H1 (cell line): ENCODE results near the gene CSF1. TPM values are rescaled to one million over a fixed set of nuclear protein-coding genes. Genes with fewer than 3 reads are reported as not detected.

ENCODE experiments used
- CBX8 ChIP-seq: fragments of 300-800, 300-1000 bp; sonication (generic); IDR thresholded peaks from 2 replicates; pipeline ENCODE4 v1.7.1; 2016; ENCODE audit warnings: low read depth, low read length, borderline replicate concordance
- GTF2F1 ChIP-seq: IDR thresholded peaks from 2 replicates; pipeline ENCODE4 v1.6.1; 2012; ENCODE audit warnings: low read depth, low read length, improper control_type of control experiment, borderline replicate concordance
- HDAC6 ChIP-seq: IDR thresholded peaks from one replicate; pipeline ENCODE4 v1.7.1; 2012; ENCODE audit warnings: low read depth, mild to moderate bottlenecking, inconsistent platforms, low read length, moderate library complexity
- RXRA ChIP-seq: IDR thresholded peaks from 2 replicates; pipeline ENCODE4 v1.6.1; 2011; ENCODE audit warnings: low read depth, mild to moderate bottlenecking, low read length, moderate library complexity; ENCODE audit not compliant: insufficient read depth
- TAF1 ChIP-seq: IDR thresholded peaks from 2 replicates; pipeline ENCODE4 v1.6.1; 2011; ENCODE audit warnings: mild to moderate bottlenecking, low read depth, low read length
- polyA plus RNA-seq, 7 experiments: library from polyadenylated mRNA; depleted of rRNA in 3 of 7; stranded (reverse) in 5 of 7; unstranded in 2 of 7; fragments of >200 nt in 5 of 7; fragments of 200-250 nt in 2 of 7; gene quantifications; 1 replicate in 5 of 7; 2 replicates in 1 of 7; 4 replicates in 1 of 7; pipeline versions ENCODE4 v1.2.1 to v1.2.3, GENCODE V29; 2011 to 2013; ENCODE audit warnings: missing spikeins in 2 of 7, mixed read lengths in 2 of 7
- total RNA-seq: library from RNA; stranded (reverse); fragmentation: NEBNext Ultra II Directional; extraction: Animal tissue kit (Norgen Biotek cat#: 25700); gene quantifications from 2 replicates; pipeline ENCODE4 v1.2.1, GENCODE V29; 2021
- TF ChIP-seq, protein P1 (sequence below): fragments of 300-600 bp; sonication (generic); IDR thresholded peaks from 2 replicates; pipeline ENCODE4 v1.7.1; 2012; ENCODE audit warnings: low read length, moderate library complexity, mild to moderate bottlenecking, inconsistent platforms; ENCODE audit not compliant: insufficient replicate concordance
- TF ChIP-seq, protein P2 (sequence below): IDR thresholded peaks from 2 replicates; pipeline ENCODE4 v1.6.1; 2011; ENCODE audit warnings: low read depth, mild to moderate bottlenecking, low read length; ENCODE audit not compliant: insufficient read depth

Gene CSF1
- total and polyA plus RNA-seq, 2 of the 8 experiments (the other 6 are each of a cell fraction or from before 2014, with no cell fraction given): 3.3 to 5.4 TPM

DNA sequence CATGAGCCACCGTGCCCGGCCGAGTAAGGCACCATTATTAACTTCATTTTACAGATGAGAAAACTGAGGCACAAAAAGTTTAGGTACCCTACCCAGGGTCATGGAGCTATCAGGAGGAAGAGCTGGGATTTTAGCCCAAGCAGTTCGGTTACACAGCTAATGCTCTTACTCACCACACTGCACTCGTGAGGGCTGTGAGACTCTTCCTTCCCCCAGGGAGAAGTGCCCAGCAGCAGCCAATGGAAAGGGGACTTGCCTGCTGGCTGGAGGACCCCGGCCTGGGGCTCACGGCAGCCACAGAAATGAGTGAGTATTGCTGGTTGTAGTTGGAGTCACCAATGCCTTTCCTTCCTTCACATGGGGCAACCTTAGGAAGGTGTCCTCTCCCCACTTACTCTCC is 5.2 kb upstream of the CSF1 start (continued):
- TF ChIP-seq, protein P1, sequence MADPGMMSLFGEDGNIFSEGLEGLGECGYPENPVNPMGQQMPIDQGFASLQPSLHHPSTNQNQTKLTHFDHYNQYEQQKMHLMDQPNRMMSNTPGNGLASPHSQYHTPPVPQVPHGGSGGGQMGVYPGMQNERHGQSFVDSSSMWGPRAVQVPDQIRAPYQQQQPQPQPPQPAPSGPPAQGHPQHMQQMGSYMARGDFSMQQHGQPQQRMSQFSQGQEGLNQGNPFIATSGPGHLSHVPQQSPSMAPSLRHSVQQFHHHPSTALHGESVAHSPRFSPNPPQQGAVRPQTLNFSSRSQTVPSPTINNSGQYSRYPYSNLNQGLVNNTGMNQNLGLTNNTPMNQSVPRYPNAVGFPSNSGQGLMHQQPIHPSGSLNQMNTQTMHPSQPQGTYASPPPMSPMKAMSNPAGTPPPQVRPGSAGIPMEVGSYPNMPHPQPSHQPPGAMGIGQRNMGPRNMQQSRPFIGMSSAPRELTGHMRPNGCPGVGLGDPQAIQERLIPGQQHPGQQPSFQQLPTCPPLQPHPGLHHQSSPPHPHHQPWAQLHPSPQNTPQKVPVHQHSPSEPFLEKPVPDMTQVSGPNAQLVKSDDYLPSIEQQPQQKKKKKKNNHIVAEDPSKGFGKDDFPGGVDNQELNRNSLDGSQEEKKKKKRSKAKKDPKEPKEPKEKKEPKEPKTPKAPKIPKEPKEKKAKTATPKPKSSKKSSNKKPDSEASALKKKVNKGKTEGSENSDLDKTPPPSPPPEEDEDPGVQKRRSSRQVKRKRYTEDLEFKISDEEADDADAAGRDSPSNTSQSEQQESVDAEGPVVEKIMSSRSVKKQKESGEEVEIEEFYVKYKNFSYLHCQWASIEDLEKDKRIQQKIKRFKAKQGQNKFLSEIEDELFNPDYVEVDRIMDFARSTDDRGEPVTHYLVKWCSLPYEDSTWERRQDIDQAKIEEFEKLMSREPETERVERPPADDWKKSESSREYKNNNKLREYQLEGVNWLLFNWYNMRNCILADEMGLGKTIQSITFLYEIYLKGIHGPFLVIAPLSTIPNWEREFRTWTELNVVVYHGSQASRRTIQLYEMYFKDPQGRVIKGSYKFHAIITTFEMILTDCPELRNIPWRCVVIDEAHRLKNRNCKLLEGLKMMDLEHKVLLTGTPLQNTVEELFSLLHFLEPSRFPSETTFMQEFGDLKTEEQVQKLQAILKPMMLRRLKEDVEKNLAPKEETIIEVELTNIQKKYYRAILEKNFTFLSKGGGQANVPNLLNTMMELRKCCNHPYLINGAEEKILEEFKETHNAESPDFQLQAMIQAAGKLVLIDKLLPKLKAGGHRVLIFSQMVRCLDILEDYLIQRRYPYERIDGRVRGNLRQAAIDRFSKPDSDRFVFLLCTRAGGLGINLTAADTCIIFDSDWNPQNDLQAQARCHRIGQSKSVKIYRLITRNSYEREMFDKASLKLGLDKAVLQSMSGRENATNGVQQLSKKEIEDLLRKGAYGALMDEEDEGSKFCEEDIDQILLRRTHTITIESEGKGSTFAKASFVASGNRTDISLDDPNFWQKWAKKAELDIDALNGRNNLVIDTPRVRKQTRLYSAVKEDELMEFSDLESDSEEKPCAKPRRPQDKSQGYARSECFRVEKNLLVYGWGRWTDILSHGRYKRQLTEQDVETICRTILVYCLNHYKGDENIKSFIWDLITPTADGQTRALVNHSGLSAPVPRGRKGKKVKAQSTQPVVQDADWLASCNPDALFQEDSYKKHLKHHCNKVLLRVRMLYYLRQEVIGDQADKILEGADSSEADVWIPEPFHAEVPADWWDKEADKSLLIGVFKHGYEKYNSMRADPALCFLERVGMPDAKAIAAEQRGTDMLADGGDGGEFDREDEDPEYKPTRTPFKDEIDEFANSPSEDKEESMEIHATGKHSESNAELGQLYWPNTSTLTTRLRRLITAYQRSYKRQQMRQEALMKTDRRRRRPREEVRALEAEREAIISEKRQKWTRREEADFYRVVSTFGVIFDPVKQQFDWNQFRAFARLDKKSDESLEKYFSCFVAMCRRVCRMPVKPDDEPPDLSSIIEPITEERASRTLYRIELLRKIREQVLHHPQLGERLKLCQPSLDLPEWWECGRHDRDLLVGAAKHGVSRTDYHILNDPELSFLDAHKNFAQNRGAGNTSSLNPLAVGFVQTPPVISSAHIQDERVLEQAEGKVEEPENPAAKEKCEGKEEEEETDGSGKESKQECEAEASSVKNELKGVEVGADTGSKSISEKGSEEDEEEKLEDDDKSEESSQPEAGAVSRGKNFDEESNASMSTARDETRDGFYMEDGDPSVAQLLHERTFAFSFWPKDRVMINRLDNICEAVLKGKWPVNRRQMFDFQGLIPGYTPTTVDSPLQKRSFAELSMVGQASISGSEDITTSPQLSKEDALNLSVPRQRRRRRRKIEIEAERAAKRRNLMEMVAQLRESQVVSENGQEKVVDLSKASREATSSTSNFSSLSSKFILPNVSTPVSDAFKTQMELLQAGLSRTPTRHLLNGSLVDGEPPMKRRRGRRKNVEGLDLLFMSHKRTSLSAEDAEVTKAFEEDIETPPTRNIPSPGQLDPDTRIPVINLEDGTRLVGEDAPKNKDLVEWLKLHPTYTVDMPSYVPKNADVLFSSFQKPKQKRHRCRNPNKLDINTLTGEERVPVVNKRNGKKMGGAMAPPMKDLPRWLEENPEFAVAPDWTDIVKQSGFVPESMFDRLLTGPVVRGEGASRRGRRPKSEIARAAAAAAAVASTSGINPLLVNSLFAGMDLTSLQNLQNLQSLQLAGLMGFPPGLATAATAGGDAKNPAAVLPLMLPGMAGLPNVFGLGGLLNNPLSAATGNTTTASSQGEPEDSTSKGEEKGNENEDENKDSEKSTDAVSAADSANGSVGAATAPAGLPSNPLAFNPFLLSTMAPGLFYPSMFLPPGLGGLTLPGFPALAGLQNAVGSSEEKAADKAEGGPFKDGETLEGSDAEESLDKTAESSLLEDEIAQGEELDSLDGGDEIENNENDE: no peak
- TF ChIP-seq GTF2F1 (no peak), HDAC6 (no peak), TAF1 (no peak), CBX8 (no peak), RXRA (no peak)
- TF ChIP-seq, protein P2, sequence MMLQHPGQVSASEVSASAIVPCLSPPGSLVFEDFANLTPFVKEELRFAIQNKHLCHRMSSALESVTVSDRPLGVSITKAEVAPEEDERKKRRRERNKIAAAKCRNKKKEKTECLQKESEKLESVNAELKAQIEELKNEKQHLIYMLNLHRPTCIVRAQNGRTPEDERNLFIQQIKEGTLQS: no peak
